Lung (tissue), 12 donors: ENCODE measurements around the gene SUGCT. TPM values are rescaled to one million over a fixed set of nuclear protein-coding genes. Genes with fewer than 3 reads are reported as not detected.
"Not testable (repeated sequence)": the region's sequence is repeated elsewhere in the genome, so short reads cannot be mapped to it uniquely, and the experiment has no call there.

Experiments
- ATAC-seq: fragments of 200-7000 bp; cut with Tn5 transposase; one replicate; pipeline ENCODE4 v1.9.1; 2020; ENCODE audit warnings: moderate number of reproducible peaks; ENCODE audit not compliant: insufficient read depth, low FRiP score
- DNase-seq, 3 donors: peaks; one replicate each; pipeline ENCODE4 v3.0.0-alpha.2; 2013 to 2017
- H3K27ac ChIP-seq, 2 donors: one replicate each; pipeline ENCODE4 v1.5.1; 2013; ENCODE audit warnings: mild to moderate bottlenecking in 2 of 2, moderate library complexity in 2 of 2, control low read depth in 1 of 2, inconsistent platforms in 1 of 2, low read depth in 1 of 2, low read length in 1 of 2
- H3K27me3 ChIP-seq, 3 donors: one replicate each; pipeline ENCODE4 v1.5.1; 2013; ENCODE audit warnings: low read length in 2 of 3; ENCODE audit not compliant: control insufficient read depth in 3 of 3, insufficient read depth in 3 of 3
- H3K36me3 ChIP-seq, 4 donors: one replicate each; pipeline ENCODE4 v1.5.1; 2013; ENCODE audit warnings: low read length in 4 of 4, mild to moderate bottlenecking in 1 of 4, moderate library complexity in 1 of 4; ENCODE audit not compliant: control insufficient read depth in 4 of 4, insufficient read depth in 4 of 4
- H3K4me1 ChIP-seq, 5 donors: one replicate each; pipeline ENCODE4 v1.5.1; 2013; ENCODE audit warnings: low read length in 5 of 5, mild to moderate bottlenecking in 2 of 5, moderate library complexity in 1 of 5; ENCODE audit not compliant: control insufficient read depth in 5 of 5, insufficient read depth in 5 of 5
- H3K4me3 ChIP-seq: one replicate; pipeline ENCODE4 v1.5.1; 2013; ENCODE audit warnings: mild to moderate bottlenecking, control low read depth, moderate library complexity
- H3K9ac ChIP-seq, 2 donors: one replicate each; pipeline ENCODE4 v1.5.1; 2013; ENCODE audit warnings: low read length in 2 of 2, control low read depth in 1 of 2; ENCODE audit not compliant: insufficient read depth in 1 of 2
- H3K9me3 ChIP-seq, 4 donors: one replicate each; pipeline ENCODE4 v1.5.1; 2013; ENCODE audit warnings: low read length in 3 of 4, mild to moderate bottlenecking in 1 of 4, moderate library complexity in 1 of 4; ENCODE audit not compliant: control insufficient read depth in 4 of 4, insufficient read depth in 3 of 4
- CTCF ChIP-seq: IDR thresholded peaks from 2 replicates; pipeline ENCODE4 v1.5.1; 2012; ENCODE audit warnings: mild to moderate bottlenecking; ENCODE audit errors: control extremely low read depth, extremely low read depth
- WGBS, 2 donors: extraction: QIAGEN DNeasy Blood & Tissue Kit; methylation state at CpG; one replicate each; pipeline ENCODE4 v1.1.7; 2013; 5-methylcytosine and 5-hydroxymethylcytosine counted together
- polyA plus RNA-seq, 2 donors: library from polyadenylated mRNA; stranded (reverse); fragments of 200-250 nt; gene quantifications; one replicate each; pipeline ENCODE4 v1.2.1, GENCODE V29; 2013
- total RNA-seq, 2 donors: library from RNA; depleted of rRNA in 1 of 2; stranded (reverse); fragments of >200 nt in 1 of 2; gene quantifications; one replicate each; pipeline ENCODE4 v1.2.1, GENCODE V29; 2014 to 2021
- donor health status: control.
- donor health status: control.
- donor health status: Bipolar disorder and iron deficiency.
- donor health status: healthy.
- donor health status: DM: yes; HTN: yes; CAD: no.

Gene SUGCT
- total and polyA plus RNA-seq, 4 donors = 0.23 to 4.2 (median 1.8) TPM

- TF ChIP-seq CTCF = no peak
- ATAC-seq = no peak
- peaks cover 0 to 3% (median 0%) of the 10 kb centered on the region in 4 donors for H3K9me3 ChIP-seq
- no peak overlapping the region for H3K9ac ChIP-seq
- no peak overlapping the region for H3K4me3 ChIP-seq
- no peak for DNase-seq
- H3K4me1 ChIP-seq = no peaks in the 10 kb centered on the region
- no peaks in the 10 kb centered on the region for H3K27me3 ChIP-seq
- H3K27ac ChIP-seq = no peak overlapping the region
- no peaks in the 10 kb centered on the region for H3K36me3 ChIP-seq
- WGBS, 2 donors = 27 to 55% methylated on average over 7 of the region's 7 CpGs
Observed at GRCh38 chr7:40598915-40599314, 464.1 kb downstream of the SUGCT start.

GRCh38 chr7:40599836-40600235 lies 465.0 kb downstream of the SUGCT start:
- Histone ChIP-seq H3K27me3 (no peaks in the 10 kb centered on the region), H3K9ac (no peak overlapping the region), H3K27ac (no peak overlapping the region), H3K4me1 (peaks cover 0 to 6% (median 0%) of the 10 kb centered on the region in 5 donors), H3K36me3 (no peaks in the 10 kb centered on the region), H3K9me3 (peaks cover 0 to 3% (median 0%) of the 10 kb centered on the region in 4 donors), H3K4me3 (no peak overlapping the region)
- WGBS, 2 donors = 46 to 73% methylated on average over 5 of the region's 5 CpGs
- TF ChIP-seq CTCF = no peak
- ATAC-seq (no peak), DNase-seq (no peak)

- H3K4me1 ChIP-seq, H3K27me3 ChIP-seq, H3K36me3 ChIP-seq, H3K9ac ChIP-seq, H3K4me3 ChIP-seq, ATAC-seq, DNase-seq, H3K27ac ChIP-seq, H3K9me3 ChIP-seq: not testable (repeated sequence)
- 86 to 94% methylated on average over 2 of the region's 2 CpGs for WGBS, 2 donors
Observed at GRCh38 chr7:40602351-40602750, 467.5 kb downstream of the SUGCT start.

- 21 to 24% methylated on average over 17 of the region's 17 CpGs for WGBS, 2 donors
- ATAC-seq = peak; percentile 85
Observed at GRCh38 chr7:40604601-40605438, 470.0 kb downstream of the SUGCT start.

More at GRCh38 chr7:40604601-40605438, 470.0 kb downstream of the SUGCT start:
- H3K36me3 ChIP-seq = no peaks in the 10 kb centered on the region
- H3K9ac ChIP-seq = no peak overlapping the region
- no peak overlapping the region for H3K4me3 ChIP-seq
- no peaks in the 10 kb centered on the region for H3K27me3 ChIP-seq
- peaks cover 0 to 3% (median 0%) of the 10 kb centered on the region in 4 donors for H3K9me3 ChIP-seq
- peak; percentile 32 for TF ChIP-seq CTCF
- H3K27ac ChIP-seq = no peak overlapping the region
- peak; percentile 61 to 74 (median 66) for DNase-seq
- peaks cover 0 to 8% (median 0%) of the 10 kb centered on the region in 5 donors for H3K4me1 ChIP-seq
